Measurements from ENCODE around the gene GNG7. TPM values are rescaled to one million over a fixed set of nuclear protein-coding genes. Genes with fewer than 3 reads are reported as not detected.
A peak's percentile ranks its signal among the peaks of the same experiment; 100 is the strongest.

GNG7 gene
- total and polyA plus RNA-seq, 10 of the 15 experiments (the other 5 are each of a cell fraction or from before 2014, with no cell fraction given) = 1.9 to 13.6 (median 6.5) TPM

DNA sequence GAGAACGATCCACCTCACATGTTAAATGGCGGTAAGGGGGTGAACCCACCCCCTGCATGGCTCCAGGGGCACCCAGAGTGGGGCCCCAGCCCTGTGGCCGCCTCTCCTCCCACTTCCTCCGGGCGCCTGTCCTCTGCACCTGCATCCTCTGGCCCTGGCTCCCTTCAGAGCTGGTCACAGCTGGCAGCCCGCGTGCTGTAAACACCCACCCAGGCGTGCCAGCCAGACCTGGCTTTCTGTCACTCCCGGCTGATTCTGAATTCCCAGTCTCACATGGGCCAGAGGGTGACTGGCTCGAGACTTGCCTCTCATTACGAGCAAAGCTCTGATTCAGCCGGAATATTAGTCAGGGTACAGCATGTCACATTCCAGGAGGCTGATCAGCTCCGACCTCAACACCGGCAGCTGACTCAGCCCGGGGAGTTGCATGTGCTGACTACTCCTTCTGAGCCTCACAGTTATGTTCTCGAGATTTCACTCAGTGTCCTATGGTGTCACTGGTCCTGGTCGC is 75.1 kb downstream of the GNG7 start:
- in situ Hi-C loops (cut with MboI) (no loop called here), intact Hi-C loops (cut with micrococcal nuclease; ENCODE audit: unreplicated experiment) (loop anchor here (10.0 kb wide), 1 partner anchor 463 kb away; the partner anchor contains the start of gene DOT1L)
- no TSS peak for BruUV-seq (replicated peaks)
- 0 out of 4 replicates have a peak, but pooled peaks cover 0 to 3% of the 10 kb centered on the region in 2 experiments for H3K36me3 ChIP-seq (ENCODE audit: control insufficient read depth in 2 of 2, insufficient read depth in 2 of 2, low read length in 1 of 2)
- H4K20me1 ChIP-seq (ENCODE audit: control insufficient read depth, insufficient read depth) = no peaks in the 10 kb centered on the region
- peak overlapping the region; percentile 56 for H3K4me2 ChIP-seq (ENCODE audit: control insufficient read depth, insufficient read depth)
- no peak overlapping the region for H3K9ac ChIP-seq (ENCODE audit: control insufficient read depth, insufficient read depth, low read length)
- no peak overlapping the region for H3K4me3 ChIP-seq
- FAIRE-seq = no peak
- H3K79me2 ChIP-seq (ENCODE audit: control insufficient read depth, insufficient read depth, low read length) = peaks cover 4% of the 10 kb centered on the region; the same call in 1 of the 2 replicates
- RAD21 ChIA-PET (ENCODE audit: unreplicated experiment) = interaction anchor here (0.5 to 1.8 kb wide), 7 partner anchors 8 to 151 kb away, joined by 3 to 7 read pairs (median 3); partner anchors contain the start of gene GADD45B
- no peak overlapping the region; the same call in 1 of the 2 replicates for H2AFZ ChIP-seq (ENCODE audit: control insufficient read depth, low read depth, low read length)
- POLR2A ChIA-PET = no interaction called here
- ATAC-seq = peak; percentile 52
- H3K27me3 ChIP-seq (replicated peaks in 1 of 2; ENCODE audit: control insufficient read depth in 2 of 2, insufficient read depth in 2 of 2, low read length in 1 of 2) = no peaks in the 10 kb centered on the region
- 2% methylated on average over 17 of the region's 17 CpGs for WGBS (ENCODE audit: insufficient coverage, insufficient replicate concordance, low lambda C conversion rate, missing lambda C conversion rate)
- H3K4me1 ChIP-seq (ENCODE audit: control insufficient read depth, insufficient read depth, low read length) = peaks cover 55% of the 10 kb centered on the region
- peak overlapping the region; percentile 45 for H3K27ac ChIP-seq (ENCODE audit: control insufficient read depth, insufficient read depth)
- CTCF ChIA-PET = interaction anchor here (0.7 to 21.7 kb wide), 7 partner anchors 7 to 235 kb away, joined by 3 to 318 read pairs (median 7); no protein-coding TSS in a partner anchor
- DNase-seq (ENCODE audit: low read depth, low spot score) = no peak
- SMC1A ChIA-PET (ENCODE audit: uncharacterized antibody, unreplicated experiment) = interaction anchor here (1.0 to 2.3 kb wide), 4 partner anchors 9 to 387 kb away, joined by 3 to 7 read pairs (median 6); no protein-coding TSS in a partner anchor
- peaks cover 18% of the 10 kb centered on the region for H3K9me3 ChIP-seq (replicated peaks; ENCODE audit: control insufficient read depth, insufficient read depth, low read length)
- TF ChIP-seq, protein P1, sequence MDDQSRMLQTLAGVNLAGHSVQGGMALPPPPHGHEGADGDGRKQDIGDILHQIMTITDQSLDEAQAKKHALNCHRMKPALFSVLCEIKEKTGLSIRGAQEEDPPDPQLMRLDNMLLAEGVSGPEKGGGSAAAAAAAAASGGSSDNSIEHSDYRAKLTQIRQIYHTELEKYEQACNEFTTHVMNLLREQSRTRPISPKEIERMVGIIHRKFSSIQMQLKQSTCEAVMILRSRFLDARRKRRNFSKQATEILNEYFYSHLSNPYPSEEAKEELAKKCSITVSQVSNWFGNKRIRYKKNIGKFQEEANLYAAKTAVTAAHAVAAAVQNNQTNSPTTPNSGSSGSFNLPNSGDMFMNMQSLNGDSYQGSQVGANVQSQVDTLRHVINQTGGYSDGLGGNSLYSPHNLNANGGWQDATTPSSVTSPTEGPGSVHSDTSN (IDR thresholded peaks at IDR 0.05; ENCODE audit: insufficient replicate concordance, low read depth, low read length) = no peak
- peak; percentile 46 for TF ChIP-seq GATAD2B (conservative IDR thresholded peaks at IDR 0.05; ENCODE audit: low read depth)
- TF ChIP-seq NR2C1 (IDR thresholded peaks at IDR 0.05) = no peak
- peak; percentile 54; the same call in 1 of the 2 replicates for TF ChIP-seq POLR2A (IDR thresholded peaks at IDR 0.05; ENCODE audit: low read depth, low read length)
- no peak for TF ChIP-seq RCOR1 (conservative IDR thresholded peaks at IDR 0.05; ENCODE audit: low read depth, low read length)
- no peak for TF ChIP-seq MYC (IDR thresholded peaks at IDR 0.05; ENCODE audit: insufficient read depth, insufficient read length, insufficient replicate concordance, low read length, severe bottlenecking)
- TF ChIP-seq TAF1 (IDR thresholded peaks at IDR 0.05; ENCODE audit: borderline replicate concordance, low read depth, low read length) = no peak
- no peak for TF ChIP-seq HDAC2 (IDR thresholded peaks at IDR 0.05)
- no peak for TF ChIP-seq MYB (IDR thresholded peaks at IDR 0.05; ENCODE audit: borderline replicate concordance, low read depth, low read length)
- TF ChIP-seq STAT1 (conservative IDR thresholded peaks at IDR 0.05) = no peak
- no peak for TF ChIP-seq YBX1 (IDR thresholded peaks at IDR 0.05)
- TF ChIP-seq, protein P2, sequence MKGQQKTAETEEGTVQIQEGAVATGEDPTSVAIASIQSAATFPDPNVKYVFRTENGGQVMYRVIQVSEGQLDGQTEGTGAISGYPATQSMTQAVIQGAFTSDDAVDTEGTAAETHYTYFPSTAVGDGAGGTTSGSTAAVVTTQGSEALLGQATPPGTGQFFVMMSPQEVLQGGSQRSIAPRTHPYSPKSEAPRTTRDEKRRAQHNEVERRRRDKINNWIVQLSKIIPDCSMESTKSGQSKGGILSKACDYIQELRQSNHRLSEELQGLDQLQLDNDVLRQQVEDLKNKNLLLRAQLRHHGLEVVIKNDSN (IDR thresholded peaks at IDR 0.05; ENCODE audit: borderline replicate concordance, extremely low read length, insufficient read depth, low read depth, low read length) = no peak
- no peak for TF ChIP-seq SIX5 (IDR thresholded peaks at IDR 0.05; ENCODE audit: low read depth, low read length, severe bottlenecking)
- TF ChIP-seq BACH1 (IDR thresholded peaks at IDR 0.05; ENCODE audit: borderline replicate concordance) = no peak
- TF ChIP-seq, protein P3, sequence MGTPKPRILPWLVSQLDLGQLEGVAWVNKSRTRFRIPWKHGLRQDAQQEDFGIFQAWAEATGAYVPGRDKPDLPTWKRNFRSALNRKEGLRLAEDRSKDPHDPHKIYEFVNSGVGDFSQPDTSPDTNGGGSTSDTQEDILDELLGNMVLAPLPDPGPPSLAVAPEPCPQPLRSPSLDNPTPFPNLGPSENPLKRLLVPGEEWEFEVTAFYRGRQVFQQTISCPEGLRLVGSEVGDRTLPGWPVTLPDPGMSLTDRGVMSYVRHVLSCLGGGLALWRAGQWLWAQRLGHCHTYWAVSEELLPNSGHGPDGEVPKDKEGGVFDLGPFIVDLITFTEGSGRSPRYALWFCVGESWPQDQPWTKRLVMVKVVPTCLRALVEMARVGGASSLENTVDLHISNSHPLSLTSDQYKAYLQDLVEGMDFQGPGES (IDR thresholded peaks at IDR 0.05) = no peak
- TF ChIP-seq, protein P4, sequence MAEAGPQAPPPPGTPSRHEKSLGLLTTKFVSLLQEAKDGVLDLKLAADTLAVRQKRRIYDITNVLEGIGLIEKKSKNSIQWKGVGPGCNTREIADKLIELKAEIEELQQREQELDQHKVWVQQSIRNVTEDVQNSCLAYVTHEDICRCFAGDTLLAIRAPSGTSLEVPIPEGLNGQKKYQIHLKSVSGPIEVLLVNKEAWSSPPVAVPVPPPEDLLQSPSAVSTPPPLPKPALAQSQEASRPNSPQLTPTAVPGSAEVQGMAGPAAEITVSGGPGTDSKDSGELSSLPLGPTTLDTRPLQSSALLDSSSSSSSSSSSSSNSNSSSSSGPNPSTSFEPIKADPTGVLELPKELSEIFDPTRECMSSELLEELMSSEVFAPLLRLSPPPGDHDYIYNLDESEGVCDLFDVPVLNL (IDR thresholded peaks at IDR 0.05; ENCODE audit: low read depth, low read length) = no peak
- TF ChIP-seq, protein P5, sequence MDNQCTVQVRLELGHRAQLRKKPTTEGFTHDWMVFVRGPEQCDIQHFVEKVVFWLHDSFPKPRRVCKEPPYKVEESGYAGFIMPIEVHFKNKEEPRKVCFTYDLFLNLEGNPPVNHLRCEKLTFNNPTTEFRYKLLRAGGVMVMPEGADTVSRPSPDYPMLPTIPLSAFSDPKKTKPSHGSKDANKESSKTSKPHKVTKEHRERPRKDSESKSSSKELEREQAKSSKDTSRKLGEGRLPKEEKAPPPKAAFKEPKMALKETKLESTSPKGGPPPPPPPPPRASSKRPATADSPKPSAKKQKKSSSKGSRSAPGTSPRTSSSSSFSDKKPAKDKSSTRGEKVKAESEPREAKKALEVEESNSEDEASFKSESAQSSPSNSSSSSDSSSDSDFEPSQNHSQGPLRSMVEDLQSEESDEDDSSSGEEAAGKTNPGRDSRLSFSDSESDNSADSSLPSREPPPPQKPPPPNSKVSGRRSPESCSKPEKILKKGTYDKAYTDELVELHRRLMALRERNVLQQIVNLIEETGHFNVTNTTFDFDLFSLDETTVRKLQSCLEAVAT (IDR thresholded peaks at IDR 0.05) = no peak
- no peak for TF ChIP-seq SUZ12 (IDR thresholded peaks at IDR 0.05; ENCODE audit: unreplicated experiment)
- TF ChIP-seq ZSCAN29 (IDR thresholded peaks at IDR 0.05) = no peak

Data from GM12878 (cell line).